Stimulated activated CD4-positive, alpha-beta T cell treated with anti-CD3 and anti-CD28 coated beads, Interleukin-12 subunit alpha, Interleukin-12 subunit beta, amount 100 ng/mL, for 4 hours (primary cell): ENCODE measurements around the gene BRD4.
A peak's percentile ranks its signal among the peaks of the same experiment; 100 is the strongest.

Experiments used
- DNase-seq: peaks from one replicate; pipeline ENCODE4 v3.0.0-alpha.2; 2020

BRD4 gene

GRCh38 chr19:15222738-15223648, 109.3 kb downstream of the BRD4 start:
- DNase-seq: peak; percentile 68

GRCh38 chr19:15220833-15221232, 111.5 kb downstream of the BRD4 start:
- DNase-seq: no peak

- no peak for DNase-seq
Measured at GRCh38 chr19:15218501-15218900, 113.8 kb downstream of the BRD4 start.

- DNase-seq: no peak
Measured at GRCh38 chr19:15216363-15216762, 116.0 kb downstream of the BRD4 start.

- DNase-seq: no peak
Measured at GRCh38 chr19:15213715-15214381, 118.5 kb downstream of the BRD4 start.

- no peak for DNase-seq
Measured at GRCh38 chr19:15212711-15213110, 119.6 kb downstream of the BRD4 start.

GRCh38 chr19:15210323-15210781, 122.0 kb downstream of the BRD4 start:
- no peak for DNase-seq

GRCh38 chr19:15201374-15202023, 130.8 kb downstream of the BRD4 start:
- DNase-seq: no peak

GRCh38 chr19:15200553-15201364, 131.6 kb downstream of the BRD4 start, which contains the start of gene NOTCH3:
TSS of gene NOTCH3 (minus strand) at chr19:15200995. CDS start at chr19:15200905, 90 bp downstream.
- no peak for DNase-seq

- no peak for DNase-seq
Measured at GRCh38 chr19:15199661-15200552, 132.4 kb downstream of the BRD4 start.

- no peak for DNase-seq
Measured at GRCh38 chr19:15198951-15199660, 133.2 kb downstream of the BRD4 start.

- no peak for DNase-seq
Measured at GRCh38 chr19:15197942-15198341, 134.4 kb downstream of the BRD4 start.

GRCh38 chr19:15197275-15197941, 134.9 kb downstream of the BRD4 start:
- no peak for DNase-seq

GRCh38 chr19:15196360-15197005, 135.9 kb downstream of the BRD4 start:
- DNase-seq: no peak

GRCh38 chr19:15195371-15196334, 136.7 kb downstream of the BRD4 start:
- no peak for DNase-seq

GRCh38 chr19:15194938-15195337, 137.4 kb downstream of the BRD4 start:
- DNase-seq: no peak

- DNase-seq: no peak
Measured at GRCh38 chr19:15191982-15192381, 140.4 kb downstream of the BRD4 start.

- DNase-seq: no peak
Measured at GRCh38 chr19:15191514-15191913, 140.8 kb downstream of the BRD4 start.
